Inferior parietal cortex (tissue), 1 donor: ENCODE measurements around the gene MSI2.

Source experiments
- DNase-seq: peaks from one replicate; pipeline ENCODE4 v3.0.0-alpha.2; 2016; ENCODE audit errors: extremely low spot score

Gene MSI2

DNA sequence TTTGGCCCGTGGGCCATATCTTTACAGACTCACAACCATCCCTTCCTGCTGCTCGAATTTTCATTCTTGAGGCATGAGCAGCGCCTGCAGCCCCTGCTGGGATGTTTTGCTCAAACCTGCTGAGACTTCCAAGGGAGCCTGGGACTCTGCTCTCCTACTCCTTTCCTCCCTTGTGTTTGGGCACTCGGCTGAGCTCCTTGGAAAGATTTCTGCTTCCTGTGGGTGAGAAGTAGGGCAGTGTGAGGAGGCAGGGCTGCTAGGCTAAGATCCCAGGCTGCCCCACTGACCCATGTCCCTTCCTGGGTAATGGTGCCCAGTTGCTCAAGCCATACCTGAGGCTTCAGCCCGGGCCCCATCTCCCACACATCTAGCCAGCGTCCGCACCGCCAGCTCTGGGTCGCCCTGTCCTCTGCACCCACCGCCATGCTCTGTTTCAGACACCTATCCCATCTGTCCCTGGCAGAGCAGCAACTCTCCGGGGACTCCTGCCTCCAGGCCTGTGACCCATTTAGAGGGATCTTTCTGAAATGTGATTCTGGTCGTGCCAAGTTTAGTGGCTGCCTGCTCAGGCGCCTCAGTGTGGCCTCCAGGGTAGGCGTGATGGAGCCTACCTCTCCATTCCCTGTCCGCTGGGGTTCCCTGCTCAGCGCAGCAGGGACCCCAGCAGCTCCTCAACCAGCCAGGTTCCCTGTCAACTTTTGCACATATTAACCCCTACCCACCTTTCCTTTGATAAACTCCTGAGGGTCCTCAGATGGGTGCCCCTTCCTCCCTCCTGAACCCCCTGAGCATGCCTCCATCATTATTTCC is 298.7 kb downstream of the MSI2 start:
- no peak for DNase-seq

DNA sequence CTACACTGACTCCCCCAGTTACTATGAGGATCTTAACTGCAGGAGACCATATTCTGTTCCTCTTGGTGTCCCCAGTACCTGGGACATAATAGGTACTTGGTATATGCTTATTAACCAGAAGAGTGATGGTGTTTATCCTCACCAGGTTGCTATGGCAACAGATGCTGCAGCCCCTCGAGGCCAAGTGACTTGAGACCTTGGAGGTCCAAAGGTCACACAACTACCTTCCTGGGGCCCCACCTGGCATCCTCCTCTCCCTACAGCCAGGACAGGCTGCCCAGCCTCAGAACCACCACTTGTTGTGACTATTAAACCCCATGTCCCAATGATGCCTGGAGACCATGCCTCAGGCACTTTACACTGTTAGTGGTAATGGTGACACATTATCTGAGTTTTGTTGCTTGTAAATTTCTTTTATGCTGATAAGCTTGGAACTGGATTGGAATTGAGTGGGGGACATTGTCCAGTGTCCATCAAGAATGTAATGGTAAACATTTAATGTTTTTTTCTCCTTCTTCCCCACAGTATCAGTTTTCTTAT is 299.4 kb downstream of the MSI2 start:
- DNase-seq = no peak

DNA sequence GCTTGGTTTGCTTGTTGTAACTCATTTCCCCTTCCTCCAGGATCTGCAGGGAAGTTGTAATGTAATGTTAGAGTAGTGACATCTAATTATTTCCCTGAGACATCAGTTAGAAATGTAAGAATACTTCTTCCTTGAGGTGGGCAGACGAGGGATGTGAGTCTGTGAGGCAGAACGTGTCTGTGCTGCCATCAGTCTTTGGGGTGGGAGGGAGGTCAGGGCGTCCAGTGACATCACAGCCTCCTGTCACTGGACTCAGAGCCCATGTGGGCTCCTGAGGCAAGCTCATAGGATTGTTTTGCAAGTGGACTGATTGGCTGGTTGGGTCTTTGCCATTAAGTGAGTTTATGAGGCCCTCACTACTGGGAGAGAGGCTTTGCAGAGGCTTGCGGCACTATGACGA is 300.0 kb downstream of the MSI2 start:
- DNase-seq = no peak

DNA sequence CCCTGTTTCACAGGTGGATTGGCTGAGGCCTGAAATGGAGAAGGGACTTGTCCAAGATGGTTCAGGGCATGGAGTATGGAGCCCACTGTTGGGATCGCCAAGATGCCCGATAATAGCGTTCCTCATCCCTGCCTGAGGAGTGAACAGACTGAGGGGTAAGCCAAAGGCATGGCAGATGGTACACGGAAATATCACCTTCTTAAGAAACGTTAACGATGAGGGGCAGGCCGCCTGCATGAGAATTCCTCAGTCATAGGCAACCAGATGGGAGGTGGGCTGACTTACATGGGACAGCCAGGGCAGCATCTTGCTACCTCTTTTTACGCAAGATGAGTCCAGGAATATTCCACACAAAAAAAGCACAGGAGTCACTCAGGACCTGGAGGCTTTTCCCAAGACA is 300.7 kb downstream of the MSI2 start:
- no peak for DNase-seq

DNA sequence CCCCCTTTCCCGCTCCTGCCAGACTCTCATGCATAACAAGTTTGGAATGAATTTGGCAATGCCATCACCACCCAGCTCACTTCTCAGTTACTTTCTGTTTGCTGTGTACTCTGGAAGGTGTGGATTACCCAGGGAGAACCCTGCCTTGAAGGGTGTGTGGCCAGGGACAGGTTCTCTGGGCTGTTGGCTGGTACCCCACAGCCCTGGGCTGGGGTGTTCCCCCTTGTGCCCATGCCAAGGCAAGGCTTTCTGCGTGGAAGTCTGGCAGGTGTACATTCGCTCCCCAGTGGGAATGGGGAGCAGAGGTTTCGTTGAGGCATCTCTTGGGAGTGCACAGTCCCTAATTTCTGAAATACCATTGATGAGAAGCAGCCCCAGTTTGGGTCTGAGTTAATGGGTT is 301.1 kb downstream of the MSI2 start:
- no peak for DNase-seq

DNA sequence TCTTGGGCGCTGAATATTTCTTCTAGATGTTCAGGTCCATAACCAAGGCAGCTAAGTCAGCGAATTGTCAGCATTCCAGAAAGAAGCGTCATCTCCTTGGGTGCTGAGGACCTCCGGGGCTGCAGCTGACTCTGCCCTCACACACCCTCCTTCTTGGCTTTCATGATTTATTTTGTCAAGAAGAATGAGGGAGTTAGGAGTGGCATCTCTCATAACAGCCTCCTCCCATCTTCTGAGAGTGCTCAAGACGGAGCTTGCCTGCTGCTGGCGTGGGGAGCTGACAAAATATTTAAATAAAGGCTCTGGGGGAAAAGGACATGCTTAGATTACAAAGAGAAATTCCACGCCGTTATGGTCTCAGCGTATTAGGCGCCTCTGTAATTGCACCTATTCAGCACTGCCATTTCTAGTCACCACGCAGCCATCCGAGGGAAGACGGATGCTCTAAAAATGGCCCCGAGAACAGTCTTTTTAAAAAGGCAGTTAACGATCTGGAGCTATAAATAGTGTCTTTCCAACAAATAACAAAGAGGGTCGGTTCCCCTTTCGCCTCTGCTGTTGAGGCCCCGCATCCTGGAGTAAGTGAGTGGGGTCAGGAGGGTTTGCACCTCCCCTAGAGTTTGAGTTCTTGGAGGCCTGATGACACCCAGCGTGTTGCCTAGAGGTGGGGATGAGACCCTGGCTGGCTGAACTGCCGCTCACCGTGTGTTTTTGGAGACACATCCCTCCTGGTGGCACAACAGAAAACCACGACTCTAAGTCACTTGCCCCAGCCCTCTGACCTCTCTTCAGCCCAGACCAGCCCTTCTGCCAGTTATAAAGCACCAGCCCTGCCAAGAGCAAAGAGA is 301.7 kb downstream of the MSI2 start:
- no peak for DNase-seq

DNA sequence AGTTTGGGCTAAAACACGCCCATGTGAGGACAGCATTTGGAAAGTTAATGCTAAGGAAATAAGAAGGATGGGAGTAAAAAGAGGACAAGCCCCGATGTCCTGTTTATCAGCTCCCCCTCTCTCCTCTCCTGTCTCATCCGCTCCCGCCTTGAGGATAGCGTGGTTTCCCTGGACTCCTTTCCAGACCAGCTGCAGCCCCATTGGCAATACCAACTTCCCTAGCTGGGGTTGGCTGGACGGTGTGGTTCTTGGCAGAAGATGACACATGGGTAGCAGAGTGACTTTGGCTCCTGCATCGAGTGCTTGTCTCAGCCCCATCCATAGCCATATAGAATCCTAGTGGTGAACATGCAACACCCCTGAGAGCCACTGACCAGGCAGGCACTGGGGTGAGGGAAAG is 302.9 kb downstream of the MSI2 start:
- no peak for DNase-seq

DNA sequence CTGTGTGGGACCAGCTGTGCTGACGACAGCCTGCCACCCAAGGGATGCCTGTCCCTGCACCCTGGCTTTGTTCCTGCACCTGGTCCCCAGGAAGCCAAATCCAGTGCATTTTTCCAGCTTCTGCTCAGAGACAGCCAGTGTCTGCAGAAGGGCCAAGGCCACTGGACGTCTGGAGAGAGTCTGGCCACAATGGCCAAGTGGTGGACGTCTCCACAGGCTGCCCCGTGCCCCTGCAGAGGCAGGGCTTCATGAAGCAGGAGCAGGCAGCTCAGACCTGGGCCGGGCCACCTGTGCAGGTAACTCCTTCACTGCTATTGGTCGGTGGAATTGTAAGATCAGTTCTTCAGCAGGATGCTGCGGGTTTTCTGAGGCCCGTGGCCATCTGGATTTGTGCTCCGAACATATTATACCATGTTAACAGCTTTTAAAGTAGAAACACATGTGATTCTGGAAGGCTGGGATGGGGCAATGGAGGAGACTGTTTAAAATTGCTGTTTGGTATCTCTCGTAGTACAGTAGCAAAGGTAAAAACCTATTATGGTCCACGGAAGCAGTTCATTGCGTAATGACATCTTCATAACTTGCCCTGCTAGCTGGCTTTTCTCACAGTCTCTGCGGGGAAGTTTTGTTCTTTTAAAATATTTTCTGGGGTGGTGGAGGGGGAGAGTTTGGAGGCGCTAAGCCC is 303.5 kb downstream of the MSI2 start:
- DNase-seq = no peak

DNA sequence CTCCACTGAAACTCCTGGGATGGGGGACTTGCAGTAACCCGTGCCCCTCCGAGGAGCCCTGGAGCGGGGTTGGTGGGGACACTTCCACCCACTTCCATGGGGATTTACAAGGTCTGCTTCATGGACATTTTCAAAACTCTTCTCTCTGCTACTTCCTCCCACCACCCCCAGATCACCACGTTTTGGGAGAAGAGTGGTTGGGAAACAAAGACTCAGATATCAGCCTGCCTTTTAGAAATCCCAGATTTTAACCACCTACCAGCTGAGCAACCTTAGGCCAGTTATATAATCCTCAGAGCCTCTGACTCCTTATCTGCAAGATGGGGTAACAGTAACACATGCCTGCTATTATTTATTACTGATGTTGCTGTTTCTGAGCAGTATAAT is 304.0 kb downstream of the MSI2 start:
- no peak for DNase-seq

DNA sequence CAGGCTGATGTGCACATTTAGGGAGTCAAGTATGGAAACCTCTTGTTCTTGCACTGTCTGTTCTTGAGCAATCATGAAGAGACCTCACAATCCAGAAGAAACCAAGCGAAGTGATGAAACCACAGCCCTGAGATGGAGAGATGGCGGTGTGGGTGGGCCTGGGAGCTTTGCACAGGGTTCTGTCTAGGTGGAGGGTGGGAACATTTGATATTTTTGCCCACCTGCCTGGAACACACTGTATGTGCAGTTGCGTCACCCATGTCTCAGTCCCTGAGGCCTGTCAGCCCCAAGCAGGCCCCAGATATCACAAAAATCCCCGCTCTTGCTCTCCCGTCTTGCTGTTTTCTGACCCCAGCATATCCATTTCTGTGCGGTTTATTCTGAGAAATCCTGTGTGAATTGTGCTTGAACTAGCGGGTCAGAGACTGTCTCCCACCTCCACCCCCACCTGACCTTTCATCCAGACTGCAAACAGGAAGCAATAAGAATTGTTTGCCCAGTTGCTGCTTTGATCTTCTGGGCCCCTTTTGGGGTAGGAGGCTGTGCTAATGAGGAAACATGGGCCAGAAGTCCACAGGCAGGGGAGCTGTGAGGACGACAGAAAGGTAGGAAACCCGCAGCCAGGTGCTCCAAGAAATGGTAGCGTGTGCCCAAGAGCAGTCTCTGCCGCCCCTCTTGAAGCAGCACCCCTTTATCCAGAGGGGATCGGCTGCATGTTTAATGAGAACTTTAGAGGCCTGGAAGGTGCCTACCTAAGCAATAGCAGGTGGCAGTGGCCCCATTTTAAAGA is 304.9 kb downstream of the MSI2 start:
- DNase-seq = no peak

DNA sequence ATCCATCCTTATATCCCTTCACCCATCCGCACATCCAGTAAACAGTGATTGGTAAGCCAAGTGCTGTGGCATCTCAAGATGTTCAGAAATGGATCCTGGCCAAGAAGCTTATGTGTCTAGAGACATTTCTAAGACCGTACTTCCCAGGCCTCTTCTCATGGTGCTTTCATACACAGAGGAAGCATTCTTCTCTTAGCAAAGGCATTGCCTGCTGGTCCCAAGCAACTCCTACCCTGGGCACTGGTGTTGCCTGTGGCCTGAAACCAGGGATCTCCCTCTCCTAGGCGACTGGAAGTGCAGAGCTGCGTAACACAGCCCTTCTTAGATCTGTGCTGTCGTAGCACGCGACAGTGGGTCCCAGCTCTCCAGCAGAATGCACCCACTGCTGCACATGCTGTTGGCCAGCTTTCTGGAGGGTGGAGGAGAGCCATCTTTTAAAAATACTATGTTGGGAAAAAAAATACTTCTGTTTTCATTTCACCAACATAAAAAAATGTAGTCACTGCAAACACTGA is 305.9 kb downstream of the MSI2 start:
- no peak for DNase-seq

DNA sequence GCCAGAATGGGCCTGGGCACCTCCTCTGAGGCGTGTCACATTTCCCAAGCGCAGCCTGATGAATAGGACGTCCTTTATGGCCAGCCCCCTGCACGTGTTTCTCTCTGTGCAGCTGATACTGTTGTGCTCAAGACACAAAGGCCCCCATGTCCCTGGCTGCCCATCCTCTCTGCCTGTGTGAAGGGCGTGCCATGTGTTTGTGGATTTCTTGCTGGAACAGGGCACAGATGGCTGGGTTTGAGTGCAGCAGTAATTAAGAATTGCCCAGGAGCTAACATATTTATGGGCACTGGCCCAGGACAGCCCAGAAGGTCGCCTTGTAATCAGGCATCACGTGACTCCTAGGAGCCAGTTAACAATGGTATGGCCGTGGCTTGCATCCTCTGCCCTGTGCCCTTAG is 307.6 kb downstream of the MSI2 start:
- no peak for DNase-seq

DNA sequence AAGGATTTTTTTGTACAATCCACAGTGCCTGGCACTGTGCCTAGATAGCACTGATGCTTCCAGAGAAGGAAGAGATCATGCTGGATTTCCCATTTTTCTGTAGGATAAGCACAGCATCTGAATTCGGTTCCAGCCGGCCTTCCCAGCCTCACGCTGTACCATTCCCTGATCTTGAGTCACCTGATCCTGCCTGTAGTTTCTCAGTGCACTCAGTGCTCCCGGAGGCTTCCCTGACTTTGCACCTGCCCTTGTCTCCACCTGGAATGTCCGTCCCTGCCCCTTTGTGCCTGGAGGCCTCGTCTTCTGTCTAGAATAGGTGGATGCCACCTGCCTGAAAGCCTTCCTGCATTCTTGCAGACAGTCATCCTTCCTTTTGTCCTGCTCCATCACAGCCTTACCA is 308.9 kb downstream of the MSI2 start:
- DNase-seq = no peak

DNA sequence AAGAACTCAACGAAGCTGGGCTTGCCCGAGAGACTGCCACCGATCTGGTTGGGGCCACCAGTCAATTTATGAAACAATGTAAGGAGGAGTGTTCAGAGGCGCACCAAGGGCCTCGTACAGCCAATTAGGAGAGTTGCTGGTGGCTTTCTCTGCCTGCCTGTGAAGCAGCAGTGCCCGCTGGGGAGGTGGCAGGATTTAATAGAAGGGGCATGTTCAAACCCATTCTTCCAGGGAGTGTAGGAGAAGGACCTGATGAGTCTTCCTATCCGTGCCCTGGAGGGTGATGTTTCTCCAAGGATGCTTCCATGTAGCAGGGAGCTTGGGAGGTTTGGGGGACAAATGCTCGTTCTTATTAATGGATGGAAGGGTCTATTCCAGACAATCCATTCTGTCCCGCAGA is 310.4 kb downstream of the MSI2 start:
- no peak for DNase-seq

DNA sequence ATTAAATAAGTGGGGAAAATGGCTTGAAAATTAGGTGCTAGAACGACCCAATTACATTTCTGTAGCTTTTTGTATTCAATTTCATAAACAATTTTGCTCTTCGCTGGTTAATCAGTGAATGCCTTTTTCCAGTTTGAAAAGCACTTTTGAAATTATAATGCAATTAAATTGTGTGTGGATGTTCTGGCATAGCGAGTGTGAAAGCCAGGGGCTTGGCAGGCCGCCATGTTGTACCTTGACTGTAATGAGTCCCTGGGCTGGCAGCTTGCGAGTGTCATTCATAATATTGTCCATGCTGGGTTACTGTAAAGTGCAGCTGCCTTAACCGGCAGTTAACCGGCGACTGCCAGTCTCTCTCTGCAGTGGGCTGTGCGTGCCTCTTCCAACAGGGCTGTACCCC is 310.9 kb downstream of the MSI2 start:
- no peak for DNase-seq

DNA sequence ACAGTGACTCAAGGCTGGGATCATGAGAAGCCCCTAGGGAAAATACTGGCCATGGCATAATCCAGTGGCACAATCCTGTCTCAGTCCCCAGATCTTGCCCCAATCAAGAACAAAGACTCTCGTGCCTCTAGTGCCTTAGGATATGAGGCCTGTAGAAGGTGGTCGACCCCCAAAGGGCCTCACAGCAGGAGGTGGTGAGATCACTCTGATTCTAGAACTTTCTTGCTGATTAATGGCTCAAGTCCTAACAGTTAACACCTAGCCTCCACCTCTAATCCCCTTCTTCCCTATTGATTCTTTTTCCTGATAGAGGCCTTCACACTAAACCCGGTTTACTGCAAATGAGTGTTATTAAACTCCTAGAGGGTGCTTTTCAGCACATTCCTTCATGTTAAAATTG is 312.0 kb downstream of the MSI2 start:
- no peak for DNase-seq

DNA sequence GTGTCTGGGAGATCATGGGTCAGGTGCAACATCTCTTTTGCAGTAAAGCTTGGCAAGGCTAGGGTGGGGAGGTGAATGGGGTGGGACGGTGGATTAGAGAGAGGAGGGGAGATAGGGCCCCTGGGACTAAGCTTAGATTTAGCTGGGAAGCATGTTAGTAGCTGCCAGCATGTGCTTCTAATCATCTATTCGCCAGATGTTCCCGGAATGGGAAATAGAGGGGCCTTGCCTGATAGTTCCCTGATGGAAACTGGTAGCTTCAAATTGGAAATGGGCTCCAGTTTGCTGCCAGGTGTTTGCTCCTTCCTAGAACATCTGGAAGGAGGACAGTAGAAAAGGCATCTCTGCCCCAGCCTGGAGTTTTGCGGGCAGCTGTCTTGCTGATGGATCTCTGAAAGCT is 312.7 kb downstream of the MSI2 start:
- DNase-seq = no peak

DNA sequence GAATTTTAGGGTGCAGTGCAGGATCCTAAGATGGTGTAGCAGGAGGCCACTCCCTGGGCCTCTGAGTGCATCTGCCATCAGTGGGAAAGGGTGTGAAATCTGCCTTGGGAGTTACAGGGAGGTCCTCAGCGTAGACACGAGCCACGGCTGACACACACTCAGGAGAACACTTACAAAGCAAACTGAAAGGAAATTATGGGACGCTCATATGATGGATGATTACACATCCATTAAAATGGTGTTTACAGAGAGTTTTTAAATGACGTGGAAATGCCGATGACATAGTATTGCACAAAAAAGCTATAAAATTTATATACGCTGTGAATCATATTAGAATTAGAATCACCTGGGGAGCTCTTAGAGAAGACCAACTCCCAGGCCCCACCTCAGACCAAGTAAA is 313.5 kb downstream of the MSI2 start:
- no peak for DNase-seq

DNA sequence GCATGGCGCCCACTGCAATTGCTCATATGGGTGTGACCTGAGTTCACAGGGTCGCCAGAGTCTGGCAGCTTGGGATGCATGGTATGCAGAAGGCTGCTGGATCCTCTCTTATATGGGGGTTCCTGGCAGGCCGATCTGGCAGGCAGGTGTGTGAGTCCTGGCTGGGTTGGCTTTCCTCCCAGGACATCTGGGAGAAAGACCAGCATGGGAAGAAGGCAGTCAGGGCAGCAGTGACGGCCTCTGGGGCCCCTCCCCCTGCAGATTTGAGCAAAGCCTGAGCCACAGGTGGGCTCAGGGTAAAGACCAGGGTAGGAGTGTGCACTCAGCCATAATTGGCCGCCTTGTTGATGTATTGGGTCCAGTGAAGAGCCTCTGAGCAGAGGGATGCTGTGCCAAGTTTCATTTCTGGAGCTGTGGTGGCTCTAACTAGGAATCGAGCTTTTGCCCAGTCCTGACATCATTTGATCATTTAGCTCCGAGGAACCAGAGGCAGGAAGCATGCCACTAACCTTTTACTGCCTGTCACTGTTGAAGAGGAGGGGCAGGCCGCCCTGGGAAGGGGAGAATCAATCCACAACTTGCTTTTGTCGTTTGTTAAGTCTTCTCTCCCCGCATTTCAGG is 314.5 kb downstream of the MSI2 start:
- no peak for DNase-seq

DNA sequence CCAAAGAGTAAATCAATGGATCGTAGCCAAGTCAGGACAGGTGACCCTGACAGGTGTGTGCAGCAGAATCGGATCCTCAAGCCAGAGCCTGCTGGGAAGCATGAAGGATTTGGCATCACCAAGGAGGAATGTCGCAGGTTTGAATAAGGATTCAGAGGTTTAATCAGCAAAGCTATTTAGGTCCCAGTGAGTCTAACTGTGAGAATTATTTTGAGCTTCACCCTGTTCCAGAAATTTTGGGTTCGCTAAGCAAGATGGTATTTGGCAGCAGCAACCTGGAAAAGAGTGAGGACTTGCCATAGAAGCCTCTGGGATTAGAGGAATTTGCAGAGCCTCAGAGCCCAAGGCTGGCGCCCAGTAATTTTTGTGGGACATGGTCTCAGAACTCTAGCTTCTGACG is 315.7 kb downstream of the MSI2 start:
- DNase-seq = no peak

DNA sequence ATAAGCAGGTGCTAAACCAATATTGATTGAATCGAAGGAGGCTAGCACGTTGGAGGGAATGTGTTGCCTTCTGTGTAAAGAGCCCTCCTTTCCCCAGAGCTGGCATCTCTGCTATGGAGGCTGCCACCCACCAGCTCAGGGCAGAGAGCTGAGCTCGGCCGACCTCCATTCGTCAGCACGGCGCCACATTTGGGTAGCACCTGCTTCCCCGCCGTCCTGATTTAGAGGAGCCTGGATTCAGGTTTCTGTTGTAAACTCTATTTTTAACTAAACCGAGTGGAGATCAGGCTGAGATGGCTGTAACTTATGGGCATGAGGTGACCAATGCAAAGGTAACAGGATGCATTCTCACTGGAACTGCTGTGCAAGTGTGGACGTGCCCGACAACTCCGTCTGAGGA is 316.3 kb downstream of the MSI2 start:
- no peak for DNase-seq
